HG02623 (cell line): ENCODE measurements around the gene TTC21A.

Experiments
- ATAC-seq: cut with Tn5 transposase; IDR thresholded peaks from one replicate; pipeline ENCODE4 v1.9.1; 2021; ENCODE audit warnings: moderate library complexity; ENCODE audit not compliant: unreplicated experiment

The TTC21A gene

DNA sequence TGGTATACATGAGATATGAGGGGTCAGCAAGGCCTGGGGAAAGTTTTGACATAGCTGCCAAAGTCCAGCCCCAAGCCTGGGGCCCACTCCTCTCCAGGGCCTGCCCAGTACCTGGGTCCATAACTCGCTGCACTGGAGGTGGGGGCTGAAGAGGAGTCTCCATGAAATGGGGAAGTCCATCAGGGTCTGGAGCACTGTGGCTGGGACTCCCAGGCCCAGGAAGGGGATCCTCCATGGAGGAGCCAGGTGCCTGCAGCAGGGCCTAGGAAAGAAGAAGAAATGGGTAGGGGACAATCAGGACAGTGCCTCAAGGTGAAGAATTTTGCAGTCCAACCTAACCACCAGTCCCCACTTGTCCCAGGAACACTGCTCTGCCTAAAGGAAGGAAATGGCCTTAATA is 8.2 kb upstream of the TTC21A start:
- no peak for ATAC-seq

DNA sequence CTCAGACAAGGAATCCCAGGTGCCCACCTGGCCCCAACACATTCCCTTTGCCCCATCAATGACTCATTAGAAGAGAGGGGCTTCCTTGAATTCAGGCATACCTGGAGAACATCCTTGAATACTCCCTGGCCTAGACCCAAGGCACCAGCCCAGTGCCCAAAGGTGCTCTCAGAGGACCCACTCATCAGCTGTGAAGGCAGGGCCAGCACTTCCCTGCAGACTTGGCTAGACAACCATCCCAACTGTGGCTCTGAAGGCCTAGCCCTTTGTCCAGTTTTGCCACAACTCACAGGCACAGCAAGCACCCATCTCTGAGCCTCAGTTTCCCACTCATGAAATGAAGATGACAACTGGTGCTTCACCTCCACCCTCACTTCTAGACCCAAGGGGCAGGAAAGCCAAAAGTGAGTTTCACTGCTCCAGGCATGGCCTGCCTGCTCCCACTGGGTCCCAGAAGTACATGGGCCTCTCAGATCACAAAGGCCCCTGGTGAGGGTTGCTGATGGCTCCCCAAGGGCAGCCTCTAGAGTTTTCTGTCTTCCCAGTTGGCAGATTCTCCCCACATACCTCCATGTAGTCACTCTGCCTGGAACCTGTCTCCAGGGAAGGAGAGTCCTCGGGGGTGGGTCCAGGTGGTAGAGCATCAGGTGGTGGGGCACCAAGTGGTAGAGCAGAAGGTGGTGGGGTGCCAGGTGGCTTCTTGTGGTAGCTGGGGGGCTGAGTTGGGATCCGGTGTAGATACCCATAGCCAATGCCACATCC is 7.6 kb upstream of the TTC21A start:
- no peak for ATAC-seq

GRCh38 chr3:39100500-39100886 is 7.0 kb upstream of the TTC21A start:
- no peak for ATAC-seq

DNA sequence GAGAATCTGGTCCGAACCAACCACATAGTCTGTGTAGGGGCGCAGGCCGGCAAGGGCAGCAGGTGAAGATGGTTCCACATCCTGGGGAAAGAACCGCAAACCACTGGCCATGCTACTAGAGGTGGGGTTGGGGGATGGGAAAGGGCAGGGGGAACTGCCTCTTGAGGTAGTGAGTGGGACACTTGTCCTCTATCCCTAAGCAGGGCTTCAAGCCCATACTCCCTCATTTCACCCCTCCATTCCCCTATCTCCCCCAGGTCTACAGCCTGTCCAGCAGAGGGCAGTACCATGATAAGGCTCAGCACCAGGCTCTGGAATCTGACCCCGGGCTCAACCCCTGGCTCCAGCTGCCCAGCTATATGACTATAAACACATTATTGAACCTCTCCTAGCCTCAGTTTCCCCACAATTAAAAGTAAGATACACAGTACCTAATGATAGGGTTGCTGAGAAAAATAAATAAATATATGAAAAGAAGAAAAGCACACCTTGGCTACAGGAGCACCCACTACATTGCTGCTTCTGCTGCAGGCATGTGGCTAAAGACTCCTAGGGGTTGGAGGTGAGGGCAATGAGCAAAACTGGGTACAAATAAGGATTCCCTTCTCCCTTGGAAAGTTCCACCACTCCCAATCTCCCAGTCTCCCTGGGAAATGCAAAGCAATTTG is 6.3 kb upstream of the TTC21A start:
- ATAC-seq: no peak

DNA sequence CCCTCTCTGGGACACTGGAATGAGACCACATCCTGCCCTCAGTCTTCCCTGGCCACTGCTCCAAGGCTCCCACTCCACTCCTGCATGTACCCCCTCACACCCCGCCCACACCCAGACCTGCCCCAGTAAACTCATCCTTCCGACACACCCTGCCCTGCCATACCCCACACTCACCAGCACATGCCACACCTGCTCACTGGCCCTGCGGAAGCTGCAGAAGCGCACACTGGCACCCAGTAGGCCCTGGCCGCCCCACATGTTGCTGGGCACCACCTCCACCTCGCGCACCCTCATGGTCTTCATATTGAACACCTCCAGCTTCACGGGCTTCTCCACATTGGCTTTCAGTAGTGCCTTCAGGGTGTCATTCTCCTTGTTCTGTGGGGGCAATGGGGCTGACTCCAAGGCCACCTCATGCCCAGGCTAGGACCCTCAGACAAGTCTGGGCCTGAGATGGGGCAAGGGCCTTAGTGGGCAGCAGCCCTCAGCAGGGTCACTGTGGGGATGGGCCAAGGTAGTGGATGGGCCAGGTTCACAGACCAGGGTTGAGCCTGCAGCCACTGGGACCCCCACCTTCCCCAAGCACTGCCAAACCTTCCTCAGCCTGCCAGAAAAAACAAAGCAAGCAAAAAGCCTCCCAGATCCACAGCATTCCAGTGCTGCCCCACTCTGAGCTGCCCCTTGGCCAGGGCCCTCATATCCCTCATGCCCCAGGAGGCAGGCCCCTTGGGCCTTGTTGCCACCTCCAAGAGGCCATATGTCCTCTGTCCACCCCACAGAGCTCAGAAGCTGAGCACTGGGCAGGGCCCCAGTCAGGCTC is 4.8 kb upstream of the TTC21A start:
- no peak for ATAC-seq

DNA sequence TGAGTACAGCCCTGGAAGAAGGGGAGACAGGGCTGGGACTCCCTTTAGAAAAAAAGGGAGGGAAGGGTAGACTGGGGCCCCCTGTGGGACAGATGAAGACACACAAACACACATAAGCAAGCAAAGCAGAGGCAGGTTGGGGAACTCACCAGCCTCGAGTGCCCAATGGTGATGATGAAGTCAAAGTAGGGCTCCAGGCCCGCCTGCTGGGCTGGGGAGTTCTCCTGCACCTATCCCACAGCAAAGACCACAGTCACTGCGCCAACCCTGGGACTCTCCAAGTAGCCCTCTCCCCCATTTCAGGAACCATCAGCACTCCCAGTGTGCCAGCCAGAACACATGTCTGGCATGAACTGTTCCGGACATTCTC is 4.2 kb upstream of the TTC21A start:
- no peak for ATAC-seq

- ATAC-seq: no peak
Observed at GRCh38 chr3:39103791-39104552, 3.5 kb upstream of the TTC21A start.

DNA sequence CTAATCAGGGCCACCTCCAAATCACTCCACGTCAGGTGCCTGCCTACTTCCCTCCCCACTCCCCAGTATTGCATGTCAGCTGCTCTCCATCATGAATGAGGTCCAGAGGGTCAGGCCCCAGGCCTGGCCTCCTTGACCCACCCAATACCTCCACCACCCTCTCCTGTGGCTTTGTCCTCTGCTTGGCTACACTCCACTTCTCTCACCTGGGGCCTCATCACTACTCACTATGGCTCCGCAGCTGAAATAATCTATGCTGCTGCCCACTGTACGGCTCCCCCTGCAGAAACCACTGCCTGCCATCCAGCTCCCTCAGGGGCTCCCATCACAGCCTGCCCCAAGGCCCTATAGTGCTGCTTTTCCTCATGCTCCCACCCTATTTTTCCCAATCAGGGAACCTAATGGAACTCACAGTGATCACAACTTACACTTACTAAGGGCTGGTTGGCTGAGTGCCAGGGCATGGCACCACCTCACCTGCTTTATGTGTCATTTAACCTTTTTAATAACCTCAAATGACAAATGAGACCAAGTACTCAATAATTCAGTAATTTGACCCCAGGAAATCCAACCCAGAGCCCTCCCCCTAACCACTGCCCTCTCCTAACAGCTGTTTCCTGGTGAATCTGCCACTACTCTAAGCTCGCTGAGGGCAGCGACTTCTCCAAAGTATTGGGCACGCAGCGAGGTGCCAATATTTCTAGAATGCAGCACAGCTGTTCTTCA is 2.4 kb upstream of the TTC21A start:
- no peak for ATAC-seq

- ATAC-seq: no peak
Observed at GRCh38 chr3:39105687-39106063, 1.8 kb upstream of the TTC21A start.

GRCh38 chr3:39106281-39106811 is 1.1 kb upstream of the TTC21A start:
- ATAC-seq: no peak

DNA sequence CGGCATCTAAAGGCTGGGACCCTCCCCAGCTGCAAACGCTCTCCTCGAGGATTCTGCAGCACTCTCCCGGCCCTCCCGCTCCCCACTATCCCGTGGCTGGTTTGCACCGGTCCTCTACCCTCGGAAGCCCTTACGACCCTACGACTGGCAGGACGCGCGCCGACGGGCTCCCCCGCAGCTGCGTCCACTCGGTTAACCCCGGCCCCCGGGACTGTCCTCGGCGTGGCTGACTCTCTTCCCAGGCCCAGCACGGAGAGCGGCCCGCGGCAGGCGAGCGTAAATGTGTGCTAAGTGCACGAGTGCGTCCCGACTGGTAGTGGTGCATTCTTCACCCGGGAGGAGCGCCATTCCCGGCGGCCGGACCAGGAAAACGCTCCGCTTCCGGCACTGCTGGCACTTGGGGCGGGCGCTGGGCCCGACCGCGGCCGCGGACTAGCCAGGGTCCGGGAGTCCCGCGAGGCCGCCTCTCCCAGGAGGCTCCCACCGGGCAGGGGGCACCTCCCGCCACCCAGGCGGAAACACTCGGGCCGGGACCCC is 561 bp upstream of the TTC21A start:
- peak; percentile 4 for ATAC-seq

DNA sequence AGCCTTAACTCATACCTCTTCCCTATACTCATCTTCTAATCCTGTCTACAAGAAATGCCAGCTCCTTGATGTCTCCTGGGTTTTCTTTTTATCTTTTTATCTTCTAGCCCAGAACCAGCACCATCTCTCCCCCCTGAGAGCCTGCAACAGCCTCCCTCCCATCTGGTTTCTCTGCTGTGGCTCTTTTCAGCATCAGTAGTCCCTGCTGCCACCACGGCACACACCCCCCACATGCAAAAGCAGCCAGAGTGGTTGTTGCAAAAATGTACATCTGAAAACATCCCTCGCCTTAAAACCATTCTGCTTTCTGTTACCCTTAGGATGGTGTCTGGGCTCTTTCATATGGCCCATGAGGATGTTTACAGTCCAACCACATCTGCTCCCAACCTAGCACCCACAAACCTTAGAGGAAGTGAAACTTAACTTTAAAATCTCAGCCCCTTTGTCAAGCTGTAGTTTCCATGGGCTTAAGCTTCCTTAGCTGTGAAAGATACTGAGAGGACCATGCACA is 775 bp downstream of the TTC21A start:
- peak; percentile 62 for ATAC-seq

GRCh38 chr3:39109086-39109485 is 1.6 kb downstream of the TTC21A start:
- ATAC-seq: no peak

- ATAC-seq: no peak
Observed at GRCh38 chr3:39110041-39110639, 2.7 kb downstream of the TTC21A start.

DNA sequence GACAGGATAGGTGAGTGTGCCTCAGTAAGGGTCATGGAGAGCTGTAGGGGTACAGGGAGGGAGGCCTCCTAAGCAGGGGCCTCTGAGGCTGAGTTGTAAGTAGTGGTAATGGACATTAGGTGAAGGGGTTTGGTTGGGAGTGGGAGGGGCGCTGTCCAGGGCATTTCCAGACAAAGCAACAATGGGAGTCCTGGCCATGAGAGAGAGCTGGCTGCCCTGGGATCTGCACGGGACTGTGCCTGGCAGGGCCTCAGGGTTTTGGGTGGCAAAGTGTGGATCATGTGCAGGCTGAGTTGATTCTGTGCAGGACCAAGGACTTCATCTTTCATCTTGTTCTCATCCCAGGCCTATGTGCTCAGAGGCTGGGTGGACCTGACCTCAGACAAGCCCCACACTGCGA is 4.6 kb downstream of the TTC21A start:
- no peak for ATAC-seq

DNA sequence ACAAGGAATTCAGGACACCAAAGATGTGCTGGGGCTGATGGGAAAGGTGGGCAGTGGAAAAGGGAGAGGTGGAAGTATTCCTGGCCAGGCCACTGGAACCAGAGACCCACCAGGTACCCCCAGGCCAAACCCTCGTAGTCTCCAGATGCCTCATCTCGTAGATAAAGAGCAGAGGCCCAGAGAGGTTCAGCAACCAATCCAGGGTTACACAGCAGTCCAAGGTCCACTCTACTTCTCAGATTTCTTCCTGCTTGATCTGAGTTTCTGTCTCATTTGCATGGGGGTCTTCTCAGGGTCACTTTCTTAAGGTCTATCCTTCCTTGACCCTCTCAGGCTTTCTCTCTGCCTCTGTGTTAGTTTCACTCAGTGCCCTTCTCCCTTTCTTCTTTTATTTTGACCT is 5.1 kb downstream of the TTC21A start:
- ATAC-seq: no peak

DNA sequence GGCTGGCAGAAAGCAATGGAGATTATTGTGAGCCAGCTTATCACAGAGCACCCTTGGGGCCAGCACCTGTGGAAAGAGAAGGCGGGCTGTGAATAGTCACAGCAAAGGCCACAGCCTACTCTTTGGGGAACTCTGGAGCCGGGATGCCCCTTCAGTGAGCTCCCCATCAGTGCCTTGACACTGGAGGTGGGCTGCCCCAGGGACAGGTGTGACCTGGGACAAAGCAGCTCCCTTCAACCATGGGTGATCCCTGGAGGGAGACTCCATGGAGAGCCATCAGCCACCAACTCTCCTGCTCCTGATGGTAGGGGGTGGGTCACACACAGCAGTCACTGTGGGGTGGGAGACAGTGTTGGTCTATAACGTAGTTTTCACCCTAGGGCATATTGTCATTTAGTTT is 5.8 kb downstream of the TTC21A start:
- no peak for ATAC-seq

DNA sequence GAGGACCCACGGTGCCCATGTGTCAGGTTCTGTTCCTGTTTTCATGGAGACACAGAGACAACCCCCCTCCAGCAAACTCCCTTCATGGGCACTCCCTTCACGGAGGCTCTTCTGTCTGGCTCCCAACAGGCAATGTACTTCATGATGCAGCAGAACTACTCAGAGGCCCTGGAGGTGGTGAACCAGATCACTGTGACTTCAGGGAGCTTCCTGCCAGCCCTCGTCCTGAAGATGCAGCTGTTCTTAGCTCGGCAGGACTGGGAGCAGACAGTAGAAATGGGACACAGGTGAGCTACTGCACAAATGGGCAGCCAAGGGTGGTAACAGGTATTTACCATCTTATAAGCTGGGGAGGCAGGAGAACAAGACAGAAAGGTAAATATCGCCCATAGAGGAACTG is 7.0 kb downstream of the TTC21A start:
- ATAC-seq: no peak

- ATAC-seq: no peak
Observed at GRCh38 chr3:39115870-39116269, 8.4 kb downstream of the TTC21A start.
